HFFc6 (cell line): ENCODE data around the gene FN3K. TPM values are rescaled to one million over a fixed set of nuclear protein-coding genes. Genes with fewer than 3 reads are reported as not detected.
"Not testable (repeated sequence)": the region's sequence is repeated elsewhere in the genome, so short reads cannot be mapped to it uniquely, and the experiment has no call there.

Experiments used
- DNase-seq: peaks from one replicate; pipeline ENCODE4 v3.0.0-alpha.2; 2018
- H3K27ac Mint-ChIP-seq: 2 replicates; pipeline ENCODE4 v1.8.0; 2020; ENCODE audit warnings: mild to moderate bottlenecking, mixed read lengths
- H3K27me3 Mint-ChIP-seq: 2 replicates; pipeline ENCODE4 v1.8.0; 2021; ENCODE audit warnings: mild to moderate bottlenecking, moderate library complexity, mixed read lengths; ENCODE audit not compliant: insufficient read depth
- H3K36me3 Mint-ChIP-seq: 2 replicates; pipeline ENCODE4 v1.8.0; 2021; ENCODE audit warnings: low read depth, mixed read lengths
- H3K4me1 Mint-ChIP-seq: 2 replicates; pipeline ENCODE4 v1.8.0; 2020; ENCODE audit warnings: low read depth, mixed read lengths
- H3K4me3 Mint-ChIP-seq: 2 replicates; pipeline ENCODE4 v1.8.0; 2020; ENCODE audit warnings: mild to moderate bottlenecking, moderate library complexity, mixed read lengths
- H3K9me3 Mint-ChIP-seq: 2 replicates; pipeline ENCODE4 v1.8.0; 2020; ENCODE audit warnings: mild to moderate bottlenecking, mixed read lengths
- total RNA-seq, 6 experiments: library from RNA; stranded (reverse); fragmentation: NEBNext Ultra II Directional; extraction: Animal tissue kit (Norgen Biotek cat#: 25700); gene quantifications; 2 replicates in 1 of 6; 3 replicates in 5 of 6; pipeline ENCODE4 v1.2.3, GENCODE V29; 2021
- TF ChIP-seq, protein P1 (sequence below): fragments of 200-600 bp; sonication (generic); IDR thresholded peaks from 2 replicates; pipeline ENCODE4 v1.5.0; 2021; ENCODE audit warnings: antibody characterized with exemption, mild to moderate bottlenecking

FN3K gene
- total RNA-seq, 6 experiments from 2014 or later: 0.96 to 2.9 (median 1.6) TPM

- Mint-ChIP-seq H3K36me3 (peaks cover 27% of the 10 kb centered on the region), H3K9me3 (peaks cover 26% of the 10 kb centered on the region)
- TF ChIP-seq, protein P1, sequence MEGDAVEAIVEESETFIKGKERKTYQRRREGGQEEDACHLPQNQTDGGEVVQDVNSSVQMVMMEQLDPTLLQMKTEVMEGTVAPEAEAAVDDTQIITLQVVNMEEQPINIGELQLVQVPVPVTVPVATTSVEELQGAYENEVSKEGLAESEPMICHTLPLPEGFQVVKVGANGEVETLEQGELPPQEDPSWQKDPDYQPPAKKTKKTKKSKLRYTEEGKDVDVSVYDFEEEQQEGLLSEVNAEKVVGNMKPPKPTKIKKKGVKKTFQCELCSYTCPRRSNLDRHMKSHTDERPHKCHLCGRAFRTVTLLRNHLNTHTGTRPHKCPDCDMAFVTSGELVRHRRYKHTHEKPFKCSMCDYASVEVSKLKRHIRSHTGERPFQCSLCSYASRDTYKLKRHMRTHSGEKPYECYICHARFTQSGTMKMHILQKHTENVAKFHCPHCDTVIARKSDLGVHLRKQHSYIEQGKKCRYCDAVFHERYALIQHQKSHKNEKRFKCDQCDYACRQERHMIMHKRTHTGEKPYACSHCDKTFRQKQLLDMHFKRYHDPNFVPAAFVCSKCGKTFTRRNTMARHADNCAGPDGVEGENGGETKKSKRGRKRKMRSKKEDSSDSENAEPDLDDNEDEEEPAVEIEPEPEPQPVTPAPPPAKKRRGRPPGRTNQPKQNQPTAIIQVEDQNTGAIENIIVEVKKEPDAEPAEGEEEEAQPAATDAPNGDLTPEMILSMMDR: no peak
These were observed 5.7 kb downstream of the FN3K start for GRCh38 chr17:82740906-82741759.

DNA sequence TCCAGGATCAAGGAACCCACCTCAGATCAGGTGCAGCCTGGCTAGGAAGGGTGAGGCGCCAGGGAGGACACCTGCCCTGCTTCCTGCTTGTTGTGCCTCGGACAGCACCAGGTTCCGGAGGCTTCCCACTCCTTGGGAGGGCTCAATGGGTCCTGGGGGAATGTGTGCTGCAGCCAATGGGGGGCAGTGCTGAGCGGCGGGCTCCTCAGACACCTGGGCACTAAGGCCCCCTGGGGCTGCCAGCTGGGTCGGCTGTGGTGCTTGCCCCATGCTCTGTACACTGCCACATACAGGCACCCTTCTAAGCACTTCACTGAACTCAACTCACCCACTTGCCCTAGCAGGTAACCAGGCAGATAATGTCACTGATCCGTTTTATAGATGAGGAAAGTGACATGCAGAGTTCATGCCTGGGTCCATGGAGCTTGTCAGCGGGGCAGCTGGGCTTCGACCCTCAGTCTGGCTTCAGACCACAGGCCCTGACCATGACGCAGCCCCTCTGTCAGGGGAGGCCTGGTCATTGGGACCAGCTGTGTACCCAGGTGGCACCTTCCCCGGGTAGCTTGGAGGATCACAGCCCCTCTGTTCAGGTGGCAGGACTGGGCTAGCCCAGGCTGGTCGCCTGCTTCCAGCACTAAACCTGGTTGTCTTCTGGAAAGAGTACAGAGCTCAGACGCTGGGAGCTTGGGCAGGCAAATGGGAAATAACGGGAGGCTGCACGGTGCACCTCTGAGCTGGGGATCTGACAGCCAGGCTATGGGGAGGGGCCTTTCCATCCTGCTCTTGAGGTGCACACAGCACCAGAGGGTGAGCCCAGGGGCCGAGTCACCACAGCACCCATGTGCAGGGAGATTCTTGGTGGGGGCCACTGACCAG is 8.2 kb downstream of the FN3K start:
- no peak overlapping the region for H3K27ac Mint-ChIP-seq
- peaks cover 30% of the 10 kb centered on the region for H3K36me3 Mint-ChIP-seq
- H3K4me1 Mint-ChIP-seq: no peaks in the 10 kb centered on the region
- H3K27me3 Mint-ChIP-seq: peaks cover 2% of the 10 kb centered on the region
- H3K9me3 Mint-ChIP-seq: peaks cover 30% of the 10 kb centered on the region
- H3K4me3 Mint-ChIP-seq: no peak overlapping the region
- no peak for DNase-seq
- TF ChIP-seq, protein P1: no peak; the same call in 1 of the 2 replicates

More at GRCh38 chr17:82740906-82741759, 5.7 kb downstream of the FN3K start:
- peaks cover 2% of the 10 kb centered on the region for H3K27me3 Mint-ChIP-seq
- no peaks in the 10 kb centered on the region for H3K4me1 Mint-ChIP-seq
- no peak overlapping the region for H3K4me3 Mint-ChIP-seq
- no peak overlapping the region for H3K27ac Mint-ChIP-seq
- DNase-seq: no peak

DNA sequence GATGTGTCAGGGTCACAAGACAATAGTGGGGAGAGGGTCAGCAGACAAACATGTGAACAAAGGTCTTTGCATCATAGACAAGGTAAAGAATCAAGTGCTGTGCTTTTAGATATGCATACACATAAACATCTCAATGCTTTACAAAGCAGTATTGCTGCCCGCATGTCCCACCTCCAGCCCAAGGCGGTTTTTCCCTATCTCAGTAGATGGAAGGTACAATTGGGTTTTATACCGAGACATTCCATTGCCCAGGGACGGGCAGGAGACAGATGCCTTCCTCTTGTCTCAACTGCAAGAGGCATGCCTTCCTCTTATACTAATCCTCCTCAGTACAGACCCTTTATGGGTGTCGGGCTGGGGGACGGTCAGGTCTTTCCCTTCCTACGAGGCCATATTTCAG is 9.3 kb downstream of the FN3K start:
- not testable (repeated sequence) for H3K27me3 Mint-ChIP-seq
- peaks cover 31% of the 10 kb centered on the region for H3K36me3 Mint-ChIP-seq

DNA sequence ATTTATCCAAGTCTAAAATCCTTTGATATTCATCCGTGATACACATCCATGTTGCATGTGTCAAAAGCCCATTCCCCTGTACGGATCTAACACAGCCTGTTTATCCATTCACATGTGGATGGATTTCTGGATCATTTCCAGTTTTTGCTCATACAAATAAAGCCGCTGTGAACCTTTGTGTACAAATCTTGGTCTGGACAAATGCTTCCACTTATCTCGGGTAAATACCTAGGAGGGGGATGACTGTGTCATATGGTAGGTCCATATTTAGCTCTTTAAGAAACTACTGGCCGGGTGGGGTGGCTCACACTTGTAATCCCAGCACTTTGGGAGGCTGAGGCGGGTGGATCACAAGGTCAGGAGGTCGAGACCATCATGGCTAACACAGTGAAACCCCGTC is 10.1 kb downstream of the FN3K start:
- Mint-ChIP-seq H3K4me1 (no peaks in the 10 kb centered on the region), H3K36me3 (peaks cover 23% of the 10 kb centered on the region), H3K9me3 (peaks cover 22% of the 10 kb centered on the region), H3K4me3 (no peak overlapping the region), H3K27me3 (peaks cover 2% of the 10 kb centered on the region), H3K27ac (no peak overlapping the region)
- TF ChIP-seq, protein P1: no peak
- no peak for DNase-seq

More for the DNA sequence above, 9.3 kb downstream of the FN3K start:
- H3K9me3 Mint-ChIP-seq: peaks cover 30% of the 10 kb centered on the region
- H3K4me3 Mint-ChIP-seq, H3K27ac Mint-ChIP-seq, H3K4me1 Mint-ChIP-seq, DNase-seq: not testable (repeated sequence)

DNA sequence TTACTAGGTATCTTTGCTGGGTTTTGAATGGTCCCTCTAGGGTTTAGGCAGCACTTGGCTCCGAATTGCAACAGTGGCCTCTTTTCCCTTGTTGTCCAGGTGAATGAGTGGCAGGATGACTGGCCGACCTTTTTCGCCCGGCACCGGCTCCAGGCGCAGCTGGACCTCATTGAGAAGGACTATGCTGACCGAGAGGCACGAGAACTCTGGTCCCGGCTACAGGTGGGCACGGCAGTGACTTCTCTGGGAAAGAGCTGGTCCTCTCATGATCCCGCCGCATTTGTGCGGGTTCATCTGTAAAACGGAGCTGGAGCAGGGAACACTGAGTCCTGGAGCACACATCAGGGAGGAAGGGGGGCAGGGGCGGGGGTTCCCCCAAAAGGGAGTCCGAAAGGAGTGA is 13.3 kb downstream of the FN3K start:
- Mint-ChIP-seq H3K4me1 (peaks cover 11% of the 10 kb centered on the region), H3K4me3 (no peak overlapping the region), H3K27ac (no peak overlapping the region), H3K36me3 (peaks cover 5% of the 10 kb centered on the region; the same call in 1 of the 2 replicates), H3K27me3 (peaks cover 2% of the 10 kb centered on the region; the same call in 1 of the 2 replicates), H3K9me3 (peaks cover 5% of the 10 kb centered on the region)
- TF ChIP-seq, protein P1: no peak
- DNase-seq: no peak
